Hepatocyte (in vitro differentiated cells): ENCODE measurements around the gene EPB41L4B. TPM values are rescaled to one million over a fixed set of nuclear protein-coding genes. Genes with fewer than 3 reads are reported as not detected.

ENCODE experiments used
- DNase-seq: peaks from one replicate; pipeline ENCODE4 v3.0.0-alpha.2; 2016; ENCODE audit warnings: low spot score
- H2AFZ ChIP-seq: fragments of 200-600 bp; sonication (generic); 2 replicates; pipeline ENCODE4 v1.6.0; 2016; ENCODE audit warnings: antibody characterized with exemption, mild to moderate bottlenecking
- H3K27ac ChIP-seq: fragments of 200-600 bp; sonication (generic); 2 replicates; pipeline ENCODE4 v1.5.1; 2016; ENCODE audit warnings: mild to moderate bottlenecking
- H3K27me3 ChIP-seq: fragments of 200-600 bp; sonication (generic); 2 replicates; pipeline ENCODE4 v1.6.1; 2016
- H3K36me3 ChIP-seq: fragments of 200-600 bp; sonication (generic); replicated peaks from 2 replicates; pipeline ENCODE4 v1.5.1; 2016; ENCODE audit warnings: low read depth; ENCODE audit not compliant: insufficient read depth
- H3K4me1 ChIP-seq: fragments of 200-600 bp; sonication (generic); 2 replicates; pipeline ENCODE4 v1.5.1; 2016; ENCODE audit warnings: mild to moderate bottlenecking, moderate library complexity; ENCODE audit not compliant: insufficient read depth
- H3K4me2 ChIP-seq: fragments of 200-600 bp; sonication (generic); 2 replicates; pipeline ENCODE4 v1.6.0; 2016
- H3K4me3 ChIP-seq: fragments of 200-600 bp; sonication (generic); 2 replicates; pipeline ENCODE4 v1.5.1; 2016; ENCODE audit warnings: mild to moderate bottlenecking
- H3K79me2 ChIP-seq: fragments of 200-600 bp; sonication (generic); 2 replicates; pipeline ENCODE4 v1.6.0; 2017; ENCODE audit warnings: mild to moderate bottlenecking
- H3K9me2 ChIP-seq: fragments of 200-600 bp; sonication (generic); replicated peaks from 2 replicates; pipeline ENCODE4 v1.6.0; 2017; ENCODE audit warnings: mild to moderate bottlenecking; ENCODE audit not compliant: insufficient read depth
- H3K9me3 ChIP-seq: fragments of 200-600 bp; sonication (generic); 2 replicates; pipeline ENCODE4 v1.5.1; 2016; ENCODE audit warnings: low read depth, mild to moderate bottlenecking
- H4K20me1 ChIP-seq: fragments of 200-600 bp; sonication (generic); 2 replicates; pipeline ENCODE4 v1.6.0; 2016; ENCODE audit warnings: mild to moderate bottlenecking; ENCODE audit not compliant: insufficient read depth, poor library complexity, severe bottlenecking
- EZH2 ChIP-seq: fragments of 200-600 bp; sonication (generic); IDR thresholded peaks from 2 replicates; pipeline ENCODE4 v1.6.1; 2016; ENCODE audit warnings: antibody characterized with exemption, mild to moderate bottlenecking, borderline replicate concordance
- EZH2phosphoT487 ChIP-seq: fragments of 200-600 bp; sonication (generic); IDR thresholded peaks from one replicate; pipeline ENCODE4 v1.6.1; 2018; ENCODE audit warnings: antibody characterized with exemption, mild to moderate bottlenecking, low read depth, moderate library complexity; ENCODE audit not compliant: unreplicated experiment, severe bottlenecking
- WGBS: methylation state at CpG from one replicate; pipeline ENCODE4 v1.1.6; 2016; ENCODE audit warnings: low lambda C conversion rate; ENCODE audit errors: missing lambda C conversion rate; 5-methylcytosine and 5-hydroxymethylcytosine counted together
- polyA plus RNA-seq: library from polyadenylated mRNA; unstranded; fragments of >200 nt; fragmentation: Nextera tagmentation; extraction: Ambion mirVana; gene quantifications from 2 replicates; pipeline ENCODE4 v1.2.1, GENCODE V29; 2016
- total RNA-seq: library from RNA; depleted of rRNA; stranded (reverse); fragments of >200 nt; gene quantifications from 2 replicates; pipeline ENCODE4 v1.2.3, GENCODE V29; 2014
- TF ChIP-seq, protein P1 (sequence below): fragments of 200-600 bp; sonication (generic); IDR thresholded peaks from 2 replicates; pipeline ENCODE4 v1.5.1; 2016; ENCODE audit warnings: antibody characterized with exemption, mild to moderate bottlenecking; ENCODE audit not compliant: poor library complexity

The EPB41L4B gene
- total and polyA plus RNA-seq, 2 experiments from 2014 or later: 11.1 to 20.6 TPM

DNA sequence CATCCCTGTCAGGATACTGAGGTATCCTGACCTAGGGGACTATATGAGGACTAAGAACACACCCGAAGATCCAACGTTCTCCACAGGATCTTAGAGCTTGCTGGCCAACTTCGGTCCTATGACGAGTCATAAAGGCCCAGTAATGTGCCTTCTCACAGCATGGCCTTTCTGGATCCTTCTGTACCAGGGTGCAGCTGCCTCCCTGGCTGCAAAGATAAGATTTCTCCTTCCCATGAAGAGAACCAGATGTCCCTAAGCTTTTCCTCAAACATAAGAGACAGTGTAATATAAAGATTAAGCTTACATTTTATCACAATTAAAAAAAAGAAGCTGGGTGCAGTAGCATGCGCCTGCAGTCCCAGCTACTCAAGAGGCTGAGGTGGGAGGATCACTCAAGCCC, 18.3 kb downstream of the EPB41L4B start:
- H3K4me2 ChIP-seq: no peak overlapping the region
- H3K79me2 ChIP-seq: peaks cover 57% of the 10 kb centered on the region
- TF ChIP-seq EZH2phosphoT487 (no peak), EZH2 (no peak)
- TF ChIP-seq, protein P1, sequence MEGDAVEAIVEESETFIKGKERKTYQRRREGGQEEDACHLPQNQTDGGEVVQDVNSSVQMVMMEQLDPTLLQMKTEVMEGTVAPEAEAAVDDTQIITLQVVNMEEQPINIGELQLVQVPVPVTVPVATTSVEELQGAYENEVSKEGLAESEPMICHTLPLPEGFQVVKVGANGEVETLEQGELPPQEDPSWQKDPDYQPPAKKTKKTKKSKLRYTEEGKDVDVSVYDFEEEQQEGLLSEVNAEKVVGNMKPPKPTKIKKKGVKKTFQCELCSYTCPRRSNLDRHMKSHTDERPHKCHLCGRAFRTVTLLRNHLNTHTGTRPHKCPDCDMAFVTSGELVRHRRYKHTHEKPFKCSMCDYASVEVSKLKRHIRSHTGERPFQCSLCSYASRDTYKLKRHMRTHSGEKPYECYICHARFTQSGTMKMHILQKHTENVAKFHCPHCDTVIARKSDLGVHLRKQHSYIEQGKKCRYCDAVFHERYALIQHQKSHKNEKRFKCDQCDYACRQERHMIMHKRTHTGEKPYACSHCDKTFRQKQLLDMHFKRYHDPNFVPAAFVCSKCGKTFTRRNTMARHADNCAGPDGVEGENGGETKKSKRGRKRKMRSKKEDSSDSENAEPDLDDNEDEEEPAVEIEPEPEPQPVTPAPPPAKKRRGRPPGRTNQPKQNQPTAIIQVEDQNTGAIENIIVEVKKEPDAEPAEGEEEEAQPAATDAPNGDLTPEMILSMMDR: no peak
- no peaks in the 10 kb centered on the region for H3K9me3 ChIP-seq
- H3K4me3 ChIP-seq: no peak overlapping the region
- no peaks in the 10 kb centered on the region for H3K27me3 ChIP-seq
- no peak overlapping the region for H2AFZ ChIP-seq
- no peaks in the 10 kb centered on the region for H3K9me2 ChIP-seq
- H3K27ac ChIP-seq: no peak overlapping the region
- H4K20me1 ChIP-seq: no peaks in the 10 kb centered on the region
- 90% methylated on average over 5 of the region's 5 CpGs for WGBS
- H3K4me1 ChIP-seq: peaks cover 22% of the 10 kb centered on the region
- DNase-seq: no peak
- no peaks in the 10 kb centered on the region for H3K36me3 ChIP-seq

DNA sequence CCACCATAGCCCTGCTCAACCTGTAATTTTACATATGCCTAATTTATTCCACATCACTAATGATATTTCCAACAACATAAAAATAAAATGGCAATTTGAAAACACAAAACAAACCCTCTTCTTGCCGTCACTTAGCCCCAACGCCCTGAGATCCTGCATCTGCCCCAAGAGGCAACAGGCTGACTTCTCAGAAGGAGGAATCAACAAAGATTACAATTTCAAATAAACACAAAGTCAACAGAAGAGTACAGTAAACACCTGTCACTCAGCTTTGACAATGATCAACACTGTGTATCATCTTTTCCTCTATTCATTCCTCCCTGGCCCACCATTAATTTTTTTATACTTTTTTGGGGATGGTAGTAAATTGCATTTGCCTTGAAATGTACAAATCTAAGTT, 19.8 kb downstream of the EPB41L4B start:
- H3K27ac ChIP-seq: no peak overlapping the region
- peaks cover 63% of the 10 kb centered on the region for H3K79me2 ChIP-seq

DNA sequence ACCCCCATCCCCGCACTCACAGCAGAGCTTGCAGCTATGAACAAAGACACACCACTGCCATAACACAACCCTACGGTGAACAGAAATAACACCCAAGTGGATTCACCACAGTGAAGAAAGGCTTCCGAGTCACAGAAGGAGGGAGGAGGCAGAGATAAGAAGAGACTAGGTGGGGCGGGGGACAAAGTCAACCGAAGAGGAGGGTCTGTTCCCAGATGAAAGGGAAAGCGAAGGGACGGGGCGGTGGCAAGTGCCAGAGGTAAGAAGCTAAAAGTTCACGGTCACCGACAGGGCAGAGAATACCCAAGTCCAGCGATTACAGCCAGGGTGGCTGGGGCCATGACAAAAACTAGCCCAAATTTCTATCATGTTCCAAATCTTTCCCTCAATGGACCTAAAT, 21.0 kb downstream of the EPB41L4B start:
- no peak for TF ChIP-seq EZH2phosphoT487
- TF ChIP-seq, protein P1: no peak
- no peak for TF ChIP-seq EZH2
- Histone ChIP-seq H3K4me2 (no peak overlapping the region), H3K27me3 (no peaks in the 10 kb centered on the region), H3K4me3 (no peak overlapping the region), H3K27ac (no peak overlapping the region), H3K79me2 (peaks cover 62% of the 10 kb centered on the region), H3K9me2 (no peaks in the 10 kb centered on the region), H3K9me3 (no peaks in the 10 kb centered on the region), H2AFZ (no peak overlapping the region), H3K4me1 (peaks cover 18% of the 10 kb centered on the region), H4K20me1 (no peaks in the 10 kb centered on the region), H3K36me3 (no peaks in the 10 kb centered on the region)
- DNase-seq: no peak
- 91% methylated on average over 11 of the region's 11 CpGs for WGBS

More for the DNA sequence above, 19.8 kb downstream of the EPB41L4B start:
- H3K4me2 ChIP-seq: no peak overlapping the region
- no peaks in the 10 kb centered on the region for H3K27me3 ChIP-seq
- WGBS: 91% methylated on average over 2 of the region's 2 CpGs
- H3K4me1 ChIP-seq: peaks cover 10% of the 10 kb centered on the region
- no peaks in the 10 kb centered on the region for H3K9me2 ChIP-seq
- no peak for DNase-seq
- H4K20me1 ChIP-seq: no peaks in the 10 kb centered on the region
- H3K4me3 ChIP-seq: no peak overlapping the region
- no peaks in the 10 kb centered on the region for H3K36me3 ChIP-seq
- H3K9me3 ChIP-seq: no peaks in the 10 kb centered on the region
- TF ChIP-seq, protein P1: no peak
- no peak for TF ChIP-seq EZH2
- no peak for TF ChIP-seq EZH2phosphoT487
- no peak overlapping the region for H2AFZ ChIP-seq

DNA sequence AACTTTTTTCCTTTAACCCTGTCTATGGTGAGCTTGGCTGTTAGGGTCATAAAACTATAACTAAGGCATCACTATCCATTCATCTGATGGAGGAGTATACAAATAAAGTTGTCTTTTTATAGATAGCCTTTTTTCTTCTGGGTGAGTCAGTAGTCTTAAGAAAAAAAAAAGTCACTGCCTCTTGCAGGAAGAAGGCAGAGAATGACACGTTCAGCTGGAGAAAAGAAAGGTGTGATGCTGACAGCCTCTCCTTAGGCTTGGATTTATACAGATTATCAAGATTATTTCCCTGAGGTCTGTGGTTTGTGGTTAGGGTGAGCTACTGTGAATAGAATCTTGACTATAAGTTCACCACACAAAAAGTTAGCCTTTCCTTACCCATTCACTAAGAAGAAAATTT, 23.0 kb downstream of the EPB41L4B start:
- no peak overlapping the region for H3K4me3 ChIP-seq
- H3K27me3 ChIP-seq: no peaks in the 10 kb centered on the region
- no peak for DNase-seq
- no peak overlapping the region for H2AFZ ChIP-seq
- 16% methylated on average over 1 of the region's 1 CpG for WGBS
- H4K20me1 ChIP-seq: no peaks in the 10 kb centered on the region
- no peak overlapping the region for H3K4me2 ChIP-seq
- peaks cover 57% of the 10 kb centered on the region for H3K79me2 ChIP-seq
- H3K9me3 ChIP-seq: no peaks in the 10 kb centered on the region
- H3K4me1 ChIP-seq: peaks cover 9% of the 10 kb centered on the region
- H3K36me3 ChIP-seq: no peaks in the 10 kb centered on the region
- no peak overlapping the region for H3K27ac ChIP-seq
- no peaks in the 10 kb centered on the region for H3K9me2 ChIP-seq
- no peak for TF ChIP-seq EZH2
- TF ChIP-seq, protein P1: no peak
- no peak for TF ChIP-seq EZH2phosphoT487
